H1 (cell line): ENCODE data around the gene LAMC3. TPM values are rescaled to one million over a fixed set of nuclear protein-coding genes. Genes with fewer than 3 reads are reported as not detected.

Experiments used
- CTCF ChIA-PET: fragments of 300-600 bp; sonication (Branson Sonifier 250); formaldehyde crosslinking; loops from one replicate; lab custom pipeline; 2021; ENCODE audit not compliant: partially characterized antibody; lab: Charles Lee
- POLR2A ChIA-PET: fragments of 300-600 bp; sonication (Branson Sonifier 250); formaldehyde crosslinking; loops from one replicate; lab custom pipeline; 2021; ENCODE audit warnings: inconsistent platforms; ENCODE audit not compliant: partially characterized antibody; lab: Charles Lee
- DNase-seq, 2 experiments: peaks; one replicate each; pipeline versions ENCODE4 v3.0.0 to v3.0.0-alpha.2; 2010 to 2022; ENCODE audit warnings: low spot score in 2 of 2, low read depth in 1 of 2, mixed read lengths in 1 of 2
- FAIRE-seq: peaks from 2 replicates; lab custom pipeline; 2011; peaks lifted over from hg19 to GRCh38; lab: Jason Lieb, UNC
- H2AFZ ChIP-seq: 2 replicates; pipeline ENCODE4 v1.8.1; 2012; ENCODE audit warnings: low read length, inconsistent platforms
- H2AK5ac ChIP-seq: 2 replicates; pipeline ENCODE4 v1.6.1; 2013; ENCODE audit warnings: low read depth, low read length
- H2BK120ac ChIP-seq: replicated peaks from 2 replicates; pipeline ENCODE3; 2013; ENCODE audit warnings: low read depth, low read length, inconsistent platforms
- H2BK12ac ChIP-seq: 2 replicates; pipeline ENCODE4 v1.6.1; 2013; ENCODE audit warnings: low read depth, low read length
- H2BK15ac ChIP-seq: 2 replicates; pipeline ENCODE4 v1.6.1; 2013; ENCODE audit warnings: low read length
- H2BK20ac ChIP-seq: 2 replicates; pipeline ENCODE4 v1.6.1; 2013; ENCODE audit warnings: low read length
- H2BK5ac ChIP-seq: 2 replicates; pipeline ENCODE4 v1.6.1; 2013; ENCODE audit warnings: low read depth, low read length
- H3K14ac ChIP-seq: 2 replicates; pipeline ENCODE4 v1.6.1; 2013; ENCODE audit warnings: inconsistent platforms; ENCODE audit not compliant: insufficient read length
- H3K18ac ChIP-seq: 2 replicates; pipeline ENCODE4 v1.6.1; 2013; ENCODE audit warnings: low read length; ENCODE audit errors: extremely low read depth
- H3K23ac ChIP-seq: 2 replicates; pipeline ENCODE4 v1.6.1; 2013; ENCODE audit warnings: inconsistent platforms; ENCODE audit not compliant: insufficient read length
- H3K23me2 ChIP-seq: 2 replicates; pipeline ENCODE4 v1.6.1; 2013; ENCODE audit warnings: low read depth, low read length
- H3K27ac ChIP-seq: 2 replicates; pipeline ENCODE4 v1.6.1; 2011; ENCODE audit warnings: low read depth, low read length, inconsistent platforms
- H3K27me3 ChIP-seq, 4 experiments: replicated peaks in 1 of 4; 1 replicate in 1 of 4; 2 replicates in 3 of 4; pipeline versions ENCODE4 v1.6.1 to v1.8.1; 2011 to 2013; ENCODE audit warnings: low read length in 3 of 4, mild to moderate bottlenecking in 3 of 4, inconsistent platforms in 2 of 4, mixed read lengths in 2 of 4, moderate library complexity in 1 of 4; ENCODE audit not compliant: control insufficient read depth in 3 of 4, insufficient read depth in 3 of 4; ENCODE audit errors: extremely low read depth in 1 of 4
- H3K36me3 ChIP-seq, 4 experiments: 2 replicates each; pipeline versions ENCODE4 v1.6.1 to v1.8.1; 2011 to 2013; ENCODE audit warnings: mild to moderate bottlenecking in 4 of 4, low read length in 3 of 4, moderate library complexity in 2 of 4, control low read depth in 1 of 4, inconsistent platforms in 1 of 4; ENCODE audit not compliant: insufficient read depth in 4 of 4, control insufficient read depth in 2 of 4
- H3K4ac ChIP-seq: replicated peaks from 2 replicates; pipeline ENCODE3; 2013; ENCODE audit warnings: low read length, low read depth, mixed read lengths, inconsistent platforms; ENCODE audit not compliant: insufficient read length
- H3K4me1 ChIP-seq, 4 experiments: replicated peaks in 1 of 4; 1 replicate in 1 of 4; 2 replicates in 3 of 4; pipeline versions ENCODE4 v1.6.1 to v1.8.1; 2011 to 2013; ENCODE audit warnings: low read length in 3 of 4, inconsistent platforms in 2 of 4, mixed read lengths in 1 of 4; ENCODE audit not compliant: insufficient read depth in 4 of 4, control insufficient read depth in 3 of 4
- H3K4me2 ChIP-seq, 2 experiments: 2 replicates each; pipeline versions ENCODE4 v1.6.1 to v1.8.1; 2011 to 2013; ENCODE audit warnings: low read depth in 2 of 2, low read length in 2 of 2, control low read depth in 1 of 2, inconsistent platforms in 1 of 2, mild to moderate bottlenecking in 1 of 2; ENCODE audit not compliant: insufficient read depth in 1 of 2
- H3K4me3 ChIP-seq, 4 experiments: fragments of 200-600, 300-600 bp in 1 of 4; sonication (generic), shearing (Covaris generic), sonication (Bioruptor Twin) in 1 of 4; 2 replicates each; pipeline versions ENCODE4 v1.5.1 to v1.8.1; 2011 to 2016; ENCODE audit warnings: low read length in 4 of 4, low read depth in 3 of 4, control low read depth in 2 of 4, inconsistent platforms in 2 of 4, mild to moderate bottlenecking in 2 of 4, mixed read lengths in 1 of 4, moderate library complexity in 1 of 4; ENCODE audit not compliant: insufficient read depth in 2 of 4; ENCODE audit errors: extremely low read depth in 1 of 4
- H3K56ac ChIP-seq: replicated peaks from 2 replicates; pipeline ENCODE3; 2013; ENCODE audit warnings: low read depth, mild to moderate bottlenecking, mixed read lengths, low read length, inconsistent platforms; ENCODE audit not compliant: insufficient read length
- H3K79me1 ChIP-seq: 2 replicates; pipeline ENCODE4 v1.6.1; 2013; ENCODE audit warnings: low read depth, low read length, control low read depth
- H3K79me2 ChIP-seq, 2 experiments: 2 replicates each; pipeline versions ENCODE4 v1.6.1 to v1.8.1; 2012 to 2013; ENCODE audit warnings: low read length in 2 of 2, mild to moderate bottlenecking in 2 of 2, inconsistent platforms in 1 of 2; ENCODE audit not compliant: insufficient read depth in 2 of 2, control insufficient read depth in 1 of 2
- H3K9ac ChIP-seq, 4 experiments: replicated peaks in 1 of 4; 1 replicate in 1 of 4; 2 replicates in 3 of 4; pipeline versions ENCODE4 v1.6.1 to v1.8.1; 2011 to 2013; ENCODE audit warnings: low read depth in 3 of 4, low read length in 3 of 4, control low read depth in 2 of 4, mild to moderate bottlenecking in 2 of 4, moderate library complexity in 2 of 4, inconsistent platforms in 1 of 4; ENCODE audit errors: extremely low read depth in 1 of 4
- H3K9me3 ChIP-seq, 2 experiments: 2 replicates each; pipeline versions ENCODE4 v1.6.1 to v1.8.1; 2012 to 2013; ENCODE audit warnings: mild to moderate bottlenecking in 2 of 2, moderate library complexity in 2 of 2, control low read depth in 1 of 2, inconsistent platforms in 1 of 2, low read depth in 1 of 2, low read length in 1 of 2, mixed read lengths in 1 of 2; ENCODE audit not compliant: insufficient read depth in 2 of 2
- H4K20me1 ChIP-seq, 2 experiments: replicated peaks in 1 of 2; 2 replicates each; pipeline versions ENCODE3 to v1.8.1; 2011 to 2013; ENCODE audit warnings: inconsistent platforms in 2 of 2, low read length in 2 of 2, mild to moderate bottlenecking in 1 of 2; ENCODE audit not compliant: insufficient read depth in 2 of 2, control insufficient read depth in 1 of 2
- H4K5ac ChIP-seq: 2 replicates; pipeline ENCODE4 v1.6.1; 2013; ENCODE audit warnings: low read length, low read depth, mixed read lengths, inconsistent platforms; ENCODE audit not compliant: insufficient read length
- H4K8ac ChIP-seq: 2 replicates; pipeline ENCODE4 v1.8.0; 2013; ENCODE audit warnings: mild to moderate bottlenecking, moderate library complexity, low read length, inconsistent platforms; ENCODE audit not compliant: insufficient read depth; ENCODE audit errors: extremely low read depth
- H4K91ac ChIP-seq: replicated peaks from 2 replicates; pipeline ENCODE3; 2013; ENCODE audit warnings: low read length, mixed read lengths, inconsistent platforms; ENCODE audit not compliant: insufficient read length
- KDM1A ChIP-seq: fragments of 200-600, 300-600 bp; sonication (generic); IDR thresholded peaks from 2 replicates; pipeline ENCODE4 v1.7.1; 2016; ENCODE audit warnings: mild to moderate bottlenecking, low read length, borderline replicate concordance
- POLR2AphosphoS5 ChIP-seq: IDR thresholded peaks from 2 replicates; pipeline ENCODE4 v1.6.1; 2011; ENCODE audit warnings: low read depth, low read length
- WGBS, 2 experiments: shearing (Covaris generic) in 1 of 2; methylation state at CpG; one replicate each; pipeline versions ENCODE4 v1.1.6 to v1.1.7; 2013 to 2015; ENCODE audit warnings: low lambda C conversion rate in 2 of 2, mixed read lengths in 2 of 2, inconsistent platforms in 1 of 2, low coverage in 1 of 2, missing lambda C conversion rate in 1 of 2; ENCODE audit not compliant: insufficient replicate concordance in 2 of 2, insufficient coverage in 1 of 2, insufficient read length in 1 of 2; ENCODE audit errors: extremely low coverage in 1 of 2, missing lambda C conversion rate in 1 of 2; 5-methylcytosine and 5-hydroxymethylcytosine counted together
- polyA plus RNA-seq, 7 experiments: library from polyadenylated mRNA; depleted of rRNA in 3 of 7; stranded (reverse) in 5 of 7; unstranded in 2 of 7; fragments of >200 nt in 5 of 7; fragments of 200-250 nt in 2 of 7; gene quantifications; 1 replicate in 5 of 7; 2 replicates in 1 of 7; 4 replicates in 1 of 7; pipeline versions ENCODE4 v1.2.1 to v1.2.3, GENCODE V29; 2011 to 2013; ENCODE audit warnings: missing spikeins in 2 of 7, mixed read lengths in 2 of 7
- total RNA-seq: library from RNA; stranded (reverse); fragmentation: NEBNext Ultra II Directional; extraction: Animal tissue kit (Norgen Biotek cat#: 25700); gene quantifications from 2 replicates; pipeline ENCODE4 v1.2.1, GENCODE V29; 2021

Gene LAMC3
- total and polyA plus RNA-seq, 2 of the 8 experiments (the other 6 are each of a cell fraction or from before 2014, with no cell fraction given) = 9.3 to 12.3 TPM

DNA sequence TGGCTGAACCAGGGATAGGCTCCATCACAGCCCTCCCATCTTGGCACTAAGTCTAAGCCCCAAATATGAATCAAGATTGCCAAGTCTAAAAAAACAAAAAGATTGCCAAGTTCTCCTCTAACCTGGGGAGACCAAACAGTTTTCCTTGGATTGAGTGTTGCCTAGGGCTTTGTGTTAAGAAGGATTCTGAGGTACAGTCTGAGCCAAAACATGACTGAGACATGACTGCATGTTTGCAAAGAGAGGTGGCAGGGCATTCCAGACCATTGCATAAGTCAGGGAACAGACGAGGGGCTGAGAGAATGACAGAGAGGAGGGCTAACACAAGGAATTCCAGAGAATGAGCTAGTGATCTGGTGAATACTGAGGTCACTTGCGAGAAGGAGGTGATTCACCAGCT is 11.4 kb downstream of the LAMC3 start:
- no peak overlapping the region for H3K27ac ChIP-seq
- POLR2A ChIA-PET = interaction anchor here (0.6 kb wide), 1 partner anchor 12 kb away, joined by 3 read pairs; no protein-coding TSS in a partner anchor

More for the DNA sequence above, 11.4 kb downstream of the LAMC3 start:
- CTCF ChIA-PET = interaction anchor here (0.6 to 17.5 kb wide), 8 partner anchors 10 to 151 kb away, joined by 3 to 156 read pairs (median 4); no protein-coding TSS in a partner anchor
- H3K4me1 ChIP-seq = peaks cover 0 to 2% (median 0%) of the 10 kb centered on the region in 4 experiments; a peak in 2 of 7 replicates
- H2AFZ ChIP-seq = no peak overlapping the region
- no peak overlapping the region for H2BK5ac ChIP-seq
- no peak overlapping the region for H3K4ac ChIP-seq
- H4K8ac ChIP-seq = no peak overlapping the region
- H3K9ac ChIP-seq = no peak overlapping the region
- H4K91ac ChIP-seq = no peak overlapping the region
- no peaks in the 10 kb centered on the region for H3K23me2 ChIP-seq
- H3K27me3 ChIP-seq = no peaks in the 10 kb centered on the region
- no peaks in the 10 kb centered on the region for H3K36me3 ChIP-seq
- H3K4me3 ChIP-seq = no peak overlapping the region
- H2BK12ac ChIP-seq = no peak overlapping the region
- H4K20me1 ChIP-seq = peaks cover 0 to 2% of the 10 kb centered on the region in 2 experiments
- no peak overlapping the region for H2BK120ac ChIP-seq
- no peaks in the 10 kb centered on the region for H3K79me2 ChIP-seq
- FAIRE-seq (no peak), DNase-seq (no peak)
- no peak overlapping the region for H2AK5ac ChIP-seq
- no peak overlapping the region for H3K56ac ChIP-seq
- no peak overlapping the region for H3K4me2 ChIP-seq
- H3K9me3 ChIP-seq = no peaks in the 10 kb centered on the region
- 0 out of 2 replicates have a peak, but pooled peaks have one; percentile 35 for TF ChIP-seq KDM1A
- no peak for TF ChIP-seq POLR2AphosphoS5
- H2BK15ac ChIP-seq = no peak overlapping the region
- H3K18ac ChIP-seq = no peak overlapping the region
- H3K23ac ChIP-seq = no peak overlapping the region
- WGBS, 2 experiments = 70% methylated on average over 2 of the region's 2 CpGs; no CpG with 5 or more reads in 1 of the 2 experiments
- H3K14ac ChIP-seq = no peak overlapping the region
- H4K5ac ChIP-seq = no peak overlapping the region
- H3K79me1 ChIP-seq = no peaks in the 10 kb centered on the region; the same call in 1 of the 2 replicates
- H2BK20ac ChIP-seq = no peak overlapping the region
